ENCODE data around the gene CHST11.

The CHST11 gene

GRCh38 chr12:104460041-104460719, 3.4 kb downstream of the CHST11 start:
- no peak for DNase-seq (ENCODE audit: low spot score)

- DNase-seq (ENCODE audit: low spot score), result no peak
Measured at GRCh38 chr12:104460973-104461698, 4.4 kb downstream of the CHST11 start.

- DNase-seq (ENCODE audit: low spot score), result no peak
Measured at GRCh38 chr12:104462325-104462724, 5.6 kb downstream of the CHST11 start.

GRCh38 chr12:104462931-104463339, 6.2 kb downstream of the CHST11 start:
- DNase-seq (ENCODE audit: low spot score), result no peak

GRCh38 chr12:104463368-104463767, 6.6 kb downstream of the CHST11 start:
- DNase-seq (ENCODE audit: low spot score), result no peak

- DNase-seq (ENCODE audit: low spot score), result no peak
Measured at GRCh38 chr12:104464899-104465298, 8.2 kb downstream of the CHST11 start.

- DNase-seq (ENCODE audit: low spot score), result no peak
Measured at GRCh38 chr12:104466709-104467345, 10.1 kb downstream of the CHST11 start.

- DNase-seq (ENCODE audit: low spot score), result no peak
Measured at GRCh38 chr12:104467346-104467837, 10.6 kb downstream of the CHST11 start.

- DNase-seq (ENCODE audit: low spot score), result no peak
Measured at GRCh38 chr12:104468371-104468770, 11.6 kb downstream of the CHST11 start.

GRCh38 chr12:104469066-104469465, 12.3 kb downstream of the CHST11 start:
- no peak for DNase-seq (ENCODE audit: low spot score)

- no peak for DNase-seq (ENCODE audit: low spot score)
Measured at GRCh38 chr12:104469523-104469922, 12.8 kb downstream of the CHST11 start.

- no peak for DNase-seq (ENCODE audit: low spot score)
Measured at GRCh38 chr12:104470521-104470920, 13.8 kb downstream of the CHST11 start.

GRCh38 chr12:104471336-104471735, 14.6 kb downstream of the CHST11 start:
- DNase-seq (ENCODE audit: low spot score), result no peak

- no peak for DNase-seq (ENCODE audit: low spot score)
Measured at GRCh38 chr12:104472748-104473147, 16.0 kb downstream of the CHST11 start.

GRCh38 chr12:104473374-104473983, 16.7 kb downstream of the CHST11 start:
- peak; percentile 25 for DNase-seq (ENCODE audit: low spot score)

- DNase-seq (ENCODE audit: low spot score), result no peak
Measured at GRCh38 chr12:104475271-104475670, 18.5 kb downstream of the CHST11 start.

- no peak for DNase-seq (ENCODE audit: low spot score)
Measured at GRCh38 chr12:104477510-104478390, 21.0 kb downstream of the CHST11 start.

GRCh38 chr12:104478396-104479122, 21.8 kb downstream of the CHST11 start:
- no peak for DNase-seq (ENCODE audit: low spot score)

GRCh38 chr12:104479123-104479662, 22.4 kb downstream of the CHST11 start:
- no peak for DNase-seq (ENCODE audit: low spot score)

- no peak for DNase-seq (ENCODE audit: low spot score)
Measured at GRCh38 chr12:104480012-104480411, 23.3 kb downstream of the CHST11 start.

Measured in hepatic stellate cell (primary cell).